Adrenal gland (tissue), 12 donors: ENCODE measurements around the gene SDC3. TPM values are rescaled to one million over a fixed set of nuclear protein-coding genes. Genes with fewer than 3 reads are reported as not detected.

Experiments used
- DNase-seq, 7 donors: peaks; one replicate each; pipeline ENCODE4 v3.0.0-alpha.2; 2019 to 2020
- H3K27ac ChIP-seq, 5 donors: fragments of 200-600 bp; sonication (generic) in 4 of 5; 1 replicate in 3 of 5; 2 replicates in 2 of 5; pipeline versions ENCODE4 v1.5.1 to v1.8.0; 2016 to 2020; ENCODE audit warnings: mild to moderate bottlenecking in 1 of 5
- H3K27me3 ChIP-seq: fragments of 200-600 bp; 2 replicates; pipeline ENCODE4 v1.8.0; 2021
- H3K36me3 ChIP-seq, 2 donors: fragments of 200-600 bp; replicated peaks in 1 of 2; 1 replicate in 1 of 2; 2 replicates in 1 of 2; pipeline versions ENCODE4 v1.5.1 to v1.8.0; 2018 to 2022
- H3K4me1 ChIP-seq, 2 donors: fragments of 200-600 bp; replicated peaks in 1 of 2; 1 replicate in 1 of 2; 2 replicates in 1 of 2; pipeline versions ENCODE4 v1.5.1 to v1.8.0; 2018 to 2021
- H3K4me3 ChIP-seq, 4 donors: fragments of 200-600 bp; sonication (generic) in 3 of 4; one replicate each; pipeline ENCODE4 v1.5.1; 2016 to 2018
- H3K9me3 ChIP-seq, 3 donors: fragments of 200-600 bp; sonication (generic) in 1 of 3; replicated peaks in 1 of 3; 1 replicate in 2 of 3; 2 replicates in 1 of 3; pipeline versions ENCODE4 v1.5.1 to v1.8.0; 2016 to 2021
- POLR2A ChIP-seq, 2 donors: fragments of 450-650 bp; IDR thresholded peaks; one replicate each; pipeline ENCODE4 v1.6.1; 2017; ENCODE audit warnings: antibody characterized with exemption in 2 of 2, mild to moderate bottlenecking in 2 of 2, moderate library complexity in 1 of 2
- WGBS, 4 donors: extraction: QIAGEN DNeasy Blood & Tissue Kit in 2 of 4; methylation state at CpG; one replicate each; pipeline versions ENCODE4 v1.1.5 to v1.1.7; 2013 to 2017; 5-methylcytosine and 5-hydroxymethylcytosine counted together
- intact Hi-C, 2 donors: fragments of 100-400 bp; cut with DNase I; formaldehyde crosslinking; loops; one replicate each; pipeline versions ENCODE4 v1.14.1 to v1.15.0; 2022 to 2023
- polyA plus RNA-seq, 3 donors: library from polyadenylated mRNA; stranded (reverse); fragments of 200-250 nt in 2 of 3; fragments of 350-450 nt in 1 of 3; fragmentation: Illumina TruSeq in 1 of 3; extraction: RNeasy Lipid Tissue Mini Kit (QIAGEN cat#74804) in 1 of 3; gene quantifications; one replicate each; pipeline ENCODE4 v1.2.3, GENCODE V29; 2013 to 2014
- total RNA-seq, 9 donors: library from RNA; depleted of rRNA in 4 of 9; stranded (reverse); fragments of >200 nt in 4 of 9; fragments of 120-200 nt in 1 of 9; fragmentation: NEBNext Ultra II Directional in 1 of 9; extraction: Animal tissue kit (Norgen Biotek cat#: 25700) in 1 of 9; gene quantifications; one replicate each; pipeline versions ENCODE4 v1.1.0 to v1.2.4, GENCODE V29; 2013 to 2023
- TF ChIP-seq, protein P1 (sequence below), 6 experiments: fragments of 450-650 bp in 4 of 6; fragments of 200-600 bp in 2 of 6; sonication (generic) in 1 of 6; IDR thresholded peaks; 1 replicate in 5 of 6; 2 replicates in 1 of 6; pipeline versions ENCODE4 v1.5.1 to v1.8.0; 2016 to 2021; ENCODE audit warnings: antibody characterized with exemption in 6 of 6, mild to moderate bottlenecking in 2 of 6, moderate library complexity in 1 of 6
- donor health status: healthy with polysubstance abuse.
- donor health status: Bipolar disorder and iron deficiency.
- donor health status: DM: yes; HTN: yes; CAD: no.
- donor health status: DM: no; HTN: no; CAD: no.
- donor health status: DM: no; HTN: no; CAD: no.
- donor health status: DM: yes; HTN: yes; CAD: no.

Gene SDC3
- total and polyA plus RNA-seq, 12 donors, result 40.1 to 536 (median 188) TPM

DNA sequence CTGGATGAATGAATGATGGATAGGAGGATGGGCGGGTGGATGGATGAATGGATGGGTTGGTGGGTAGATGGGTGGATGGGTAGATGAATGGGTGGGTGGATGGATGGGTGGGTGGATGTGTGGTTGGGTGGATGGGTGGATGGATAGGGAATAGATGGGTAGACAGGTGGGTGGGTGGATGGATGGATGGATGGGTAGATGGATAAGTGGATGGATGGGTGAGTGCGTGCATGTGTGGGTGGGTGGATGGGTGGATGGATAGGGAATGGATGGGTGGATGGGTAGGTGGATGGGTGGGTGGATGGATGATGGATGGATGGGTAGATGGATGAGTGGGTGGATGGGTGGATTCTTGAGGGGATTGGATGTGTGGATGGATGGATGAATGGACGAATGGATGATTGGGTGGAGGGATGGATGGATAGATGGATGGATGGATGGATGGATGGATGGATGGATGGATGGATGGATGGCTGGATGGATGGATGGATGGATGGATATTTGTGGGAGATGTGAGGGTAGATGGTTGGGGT lies 68.7 kb downstream of the SDC3 start:
- Histone ChIP-seq H3K9me3 (no peaks in the 10 kb centered on the region), H3K36me3 (no peaks in the 10 kb centered on the region), H3K27me3 (no peaks in the 10 kb centered on the region), H3K27ac (no peak overlapping the region), H3K4me1 (peaks cover 0 to 20% of the 10 kb centered on the region in 2 donors), H3K4me3 (no peak overlapping the region)
- TF ChIP-seq POLR2A (IDR thresholded peaks at IDR 0.05), result no peak
- TF ChIP-seq, protein P1, sequence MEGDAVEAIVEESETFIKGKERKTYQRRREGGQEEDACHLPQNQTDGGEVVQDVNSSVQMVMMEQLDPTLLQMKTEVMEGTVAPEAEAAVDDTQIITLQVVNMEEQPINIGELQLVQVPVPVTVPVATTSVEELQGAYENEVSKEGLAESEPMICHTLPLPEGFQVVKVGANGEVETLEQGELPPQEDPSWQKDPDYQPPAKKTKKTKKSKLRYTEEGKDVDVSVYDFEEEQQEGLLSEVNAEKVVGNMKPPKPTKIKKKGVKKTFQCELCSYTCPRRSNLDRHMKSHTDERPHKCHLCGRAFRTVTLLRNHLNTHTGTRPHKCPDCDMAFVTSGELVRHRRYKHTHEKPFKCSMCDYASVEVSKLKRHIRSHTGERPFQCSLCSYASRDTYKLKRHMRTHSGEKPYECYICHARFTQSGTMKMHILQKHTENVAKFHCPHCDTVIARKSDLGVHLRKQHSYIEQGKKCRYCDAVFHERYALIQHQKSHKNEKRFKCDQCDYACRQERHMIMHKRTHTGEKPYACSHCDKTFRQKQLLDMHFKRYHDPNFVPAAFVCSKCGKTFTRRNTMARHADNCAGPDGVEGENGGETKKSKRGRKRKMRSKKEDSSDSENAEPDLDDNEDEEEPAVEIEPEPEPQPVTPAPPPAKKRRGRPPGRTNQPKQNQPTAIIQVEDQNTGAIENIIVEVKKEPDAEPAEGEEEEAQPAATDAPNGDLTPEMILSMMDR (IDR thresholded peaks at IDR 0.05), result no peak
- no peak for DNase-seq
- intact Hi-C loops, result no loop called here
- 92 to 96% (median 95%) methylated on average over 3 of the region's 3 CpGs for WGBS, 4 donors

DNA sequence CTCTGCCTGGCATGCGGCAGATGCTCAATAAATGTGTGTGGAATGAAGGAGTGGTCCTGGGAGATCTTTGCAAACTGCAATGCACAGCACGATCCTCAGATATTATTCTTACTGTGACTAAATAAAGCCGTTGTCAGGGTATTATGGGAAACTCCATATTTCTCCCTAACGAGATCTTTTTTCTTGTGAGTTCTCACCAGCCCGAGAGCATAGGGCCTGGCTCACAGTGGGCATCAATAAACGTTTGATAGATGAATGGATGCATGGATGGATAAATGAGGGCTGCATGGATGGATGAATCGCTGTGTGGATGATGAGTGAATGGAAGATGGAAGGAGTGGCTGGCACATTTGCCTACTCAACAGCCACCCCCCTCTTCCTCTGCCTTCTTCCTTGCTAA lies 69.6 kb downstream of the SDC3 start:
- Histone ChIP-seq H3K9me3 (no peaks in the 10 kb centered on the region), H3K4me3 (no peak overlapping the region), H3K27ac (no peak overlapping the region), H3K27me3 (no peaks in the 10 kb centered on the region), H3K36me3 (no peaks in the 10 kb centered on the region), H3K4me1 (peaks cover 0 to 20% of the 10 kb centered on the region in 2 donors)
- TF ChIP-seq, protein P1 (IDR thresholded peaks at IDR 0.05), result no peak
- no peak for TF ChIP-seq POLR2A (IDR thresholded peaks at IDR 0.05)
- DNase-seq, result no peak
- intact Hi-C loops, result no loop called here
- 80 to 89% (median 86%) methylated on average over 7 of the region's 7 CpGs for WGBS, 4 donors

DNA sequence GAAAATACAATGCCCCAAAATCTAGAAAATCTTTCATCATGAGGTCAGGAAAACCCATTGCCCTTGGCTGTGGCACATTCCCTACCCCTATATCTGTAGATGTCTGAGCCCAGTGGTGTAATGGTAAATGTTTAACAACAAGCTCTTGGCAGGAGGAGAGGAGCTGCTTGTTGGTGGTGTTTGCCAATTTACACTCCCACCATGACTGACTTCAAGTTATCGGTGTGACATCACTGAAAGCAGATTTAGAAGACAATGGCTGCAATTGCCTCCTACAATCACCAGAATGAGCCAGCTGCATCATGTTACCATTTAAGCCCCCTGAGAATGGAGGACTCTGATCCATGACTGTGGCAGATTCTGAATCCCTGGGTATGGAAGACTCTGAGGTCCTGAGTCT lies 70.9 kb downstream of the SDC3 start:
- Histone ChIP-seq H3K27me3 (no peaks in the 10 kb centered on the region), H3K4me1 (peaks cover 0 to 20% of the 10 kb centered on the region in 2 donors), H3K36me3 (no peaks in the 10 kb centered on the region), H3K9me3 (no peaks in the 10 kb centered on the region), H3K4me3 (no peak overlapping the region), H3K27ac (no peak overlapping the region)
- no peak for DNase-seq
- intact Hi-C loops, result no loop called here
- 85 to 100% (median 94%) methylated on average over 1 of the region's 1 CpG for WGBS, 4 donors
- TF ChIP-seq, protein P1 (IDR thresholded peaks at IDR 0.05), result no peak
- no peak for TF ChIP-seq POLR2A (IDR thresholded peaks at IDR 0.05)

DNA sequence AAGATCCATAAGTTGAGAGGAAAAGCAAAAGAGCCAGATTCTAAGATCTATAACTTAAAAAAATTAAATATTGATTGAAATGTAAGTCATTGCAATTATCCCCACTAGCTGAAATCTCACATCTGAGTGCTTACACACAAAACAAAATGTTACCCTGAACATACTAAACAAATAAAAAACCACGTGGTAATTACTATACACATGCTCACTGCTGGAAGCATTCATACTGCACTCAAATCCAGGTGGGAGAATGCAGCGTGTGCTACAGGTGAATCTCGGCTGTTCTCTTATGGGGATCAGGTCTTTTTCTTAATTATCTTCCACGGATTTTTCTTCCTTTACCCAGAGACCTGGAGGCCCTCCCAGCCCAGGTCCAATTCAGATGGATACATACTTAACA lies 74.3 kb downstream of the SDC3 start:
- no peaks in the 10 kb centered on the region for H3K9me3 ChIP-seq

More for the DNA sequence above, 74.3 kb downstream of the SDC3 start:
- peaks cover 0 to 5% of the 10 kb centered on the region in 2 donors for H3K4me1 ChIP-seq
- 72 to 86% (median 76%) methylated on average over 4 of the region's 4 CpGs for WGBS, 4 donors
- TF ChIP-seq POLR2A (IDR thresholded peaks at IDR 0.05), result no peak
- TF ChIP-seq, protein P1 (IDR thresholded peaks at IDR 0.05), result no peak
- no peak overlapping the region for H3K4me3 ChIP-seq
- H3K36me3 ChIP-seq, result no peaks in the 10 kb centered on the region
- H3K27me3 ChIP-seq, result no peaks in the 10 kb centered on the region
- intact Hi-C loops, result no loop called here
- DNase-seq, result no peak
- no peak overlapping the region for H3K27ac ChIP-seq
